IMR-90 (cell line): ENCODE measurements around the gene EVI5.

Source experiments
- BHLHE40 ChIP-seq: fragments of 150-350 bp; IDR thresholded peaks from 2 replicates; pipeline ENCODE4 v1.6.1; 2016; ENCODE audit warnings: mild to moderate bottlenecking, low read depth, low read length
- MXI1 ChIP-seq: IDR thresholded peaks from 2 replicates; pipeline ENCODE4 v1.6.1; 2012; ENCODE audit warnings: low read depth, mild to moderate bottlenecking, low read length, moderate library complexity, borderline replicate concordance
- POLR2A ChIP-seq: IDR thresholded peaks from 2 replicates; pipeline ENCODE4 v1.6.1; 2012; ENCODE audit warnings: mild to moderate bottlenecking, low read depth, low read length
- RCOR1 ChIP-seq: IDR thresholded peaks from 2 replicates; pipeline ENCODE4 v1.6.1; 2012; ENCODE audit warnings: mild to moderate bottlenecking, low read length, improper control_type of control experiment; ENCODE audit not compliant: insufficient replicate concordance
- RFX5 ChIP-seq: IDR thresholded peaks from 2 replicates; pipeline ENCODE4 v1.8.0; 2012; ENCODE audit warnings: low read depth, mild to moderate bottlenecking, low read length, moderate library complexity
- SMC3 ChIP-seq: fragments of 150-350 bp; IDR thresholded peaks from 2 replicates; pipeline ENCODE4 v1.6.1; 2016; ENCODE audit warnings: low read depth, mild to moderate bottlenecking, antibody characterized with exemption, low read length, moderate library complexity
- TF ChIP-seq, protein P1 (sequence below): conservative IDR thresholded peaks from 2 replicates; pipeline ENCODE4 v1.5.1; 2012; ENCODE audit warnings: mild to moderate bottlenecking, low read depth, low read length, improper control_type of control experiment

- no peak for TF ChIP-seq BHLHE40
- TF ChIP-seq RCOR1, result no peak
- TF ChIP-seq, protein P1, sequence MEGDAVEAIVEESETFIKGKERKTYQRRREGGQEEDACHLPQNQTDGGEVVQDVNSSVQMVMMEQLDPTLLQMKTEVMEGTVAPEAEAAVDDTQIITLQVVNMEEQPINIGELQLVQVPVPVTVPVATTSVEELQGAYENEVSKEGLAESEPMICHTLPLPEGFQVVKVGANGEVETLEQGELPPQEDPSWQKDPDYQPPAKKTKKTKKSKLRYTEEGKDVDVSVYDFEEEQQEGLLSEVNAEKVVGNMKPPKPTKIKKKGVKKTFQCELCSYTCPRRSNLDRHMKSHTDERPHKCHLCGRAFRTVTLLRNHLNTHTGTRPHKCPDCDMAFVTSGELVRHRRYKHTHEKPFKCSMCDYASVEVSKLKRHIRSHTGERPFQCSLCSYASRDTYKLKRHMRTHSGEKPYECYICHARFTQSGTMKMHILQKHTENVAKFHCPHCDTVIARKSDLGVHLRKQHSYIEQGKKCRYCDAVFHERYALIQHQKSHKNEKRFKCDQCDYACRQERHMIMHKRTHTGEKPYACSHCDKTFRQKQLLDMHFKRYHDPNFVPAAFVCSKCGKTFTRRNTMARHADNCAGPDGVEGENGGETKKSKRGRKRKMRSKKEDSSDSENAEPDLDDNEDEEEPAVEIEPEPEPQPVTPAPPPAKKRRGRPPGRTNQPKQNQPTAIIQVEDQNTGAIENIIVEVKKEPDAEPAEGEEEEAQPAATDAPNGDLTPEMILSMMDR, result no peak
- TF ChIP-seq MXI1, result no peak
- no peak for TF ChIP-seq RFX5
- no peak for TF ChIP-seq SMC3
- no peak for TF ChIP-seq POLR2A
Measured at GRCh38 chr1:92587445-92587844, 197.5 kb downstream of the EVI5 start.
